Subcutaneous adipose tissue (tissue), 4 donors: Measurements from ENCODE around the gene AFAP1L2. TPM values are rescaled to one million over a fixed set of nuclear protein-coding genes. Genes with fewer than 3 reads are reported as not detected.

Experiments
- total RNA-seq, 4 donors: library from RNA; depleted of rRNA; stranded (reverse); fragments of >200 nt; gene quantifications; one replicate each; pipeline ENCODE4 v1.1.0, GENCODE V29; 2016
- TF ChIP-seq, protein P1 (sequence below): fragments of 450-650 bp; IDR thresholded peaks from one replicate; pipeline ENCODE4 v1.5.1; 2016; ENCODE audit warnings: low read depth, mild to moderate bottlenecking, control low read depth, antibody characterized with exemption, moderate library complexity

AFAP1L2 gene
- total RNA-seq, 4 donors from 2014 or later: 2.7 to 11.3 (median 4.8) TPM

DNA sequence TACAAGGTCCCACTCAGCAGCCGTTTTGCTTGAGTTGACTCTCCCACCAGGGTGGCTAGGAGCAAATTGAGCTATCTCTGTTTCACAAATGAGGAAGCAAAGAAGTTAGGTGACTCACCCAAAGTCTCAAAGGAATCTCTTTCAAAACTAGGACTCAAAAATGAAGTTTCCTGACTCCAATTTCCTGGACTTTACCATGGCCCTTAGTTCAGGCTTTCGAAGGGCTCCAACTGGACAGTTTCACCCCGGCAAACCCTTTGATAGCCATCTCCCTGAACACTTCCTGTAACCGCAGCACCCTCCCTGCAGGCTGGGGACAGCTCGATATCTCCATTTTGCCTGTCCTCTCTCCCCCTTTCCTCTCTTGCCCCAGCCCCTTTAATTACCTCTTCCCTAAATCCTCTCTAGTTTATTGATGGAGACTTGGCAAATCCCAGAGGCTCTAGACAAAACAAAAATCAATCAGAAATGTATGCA lies 4.7 kb upstream of the AFAP1L2 start:
- TF ChIP-seq, protein P1, sequence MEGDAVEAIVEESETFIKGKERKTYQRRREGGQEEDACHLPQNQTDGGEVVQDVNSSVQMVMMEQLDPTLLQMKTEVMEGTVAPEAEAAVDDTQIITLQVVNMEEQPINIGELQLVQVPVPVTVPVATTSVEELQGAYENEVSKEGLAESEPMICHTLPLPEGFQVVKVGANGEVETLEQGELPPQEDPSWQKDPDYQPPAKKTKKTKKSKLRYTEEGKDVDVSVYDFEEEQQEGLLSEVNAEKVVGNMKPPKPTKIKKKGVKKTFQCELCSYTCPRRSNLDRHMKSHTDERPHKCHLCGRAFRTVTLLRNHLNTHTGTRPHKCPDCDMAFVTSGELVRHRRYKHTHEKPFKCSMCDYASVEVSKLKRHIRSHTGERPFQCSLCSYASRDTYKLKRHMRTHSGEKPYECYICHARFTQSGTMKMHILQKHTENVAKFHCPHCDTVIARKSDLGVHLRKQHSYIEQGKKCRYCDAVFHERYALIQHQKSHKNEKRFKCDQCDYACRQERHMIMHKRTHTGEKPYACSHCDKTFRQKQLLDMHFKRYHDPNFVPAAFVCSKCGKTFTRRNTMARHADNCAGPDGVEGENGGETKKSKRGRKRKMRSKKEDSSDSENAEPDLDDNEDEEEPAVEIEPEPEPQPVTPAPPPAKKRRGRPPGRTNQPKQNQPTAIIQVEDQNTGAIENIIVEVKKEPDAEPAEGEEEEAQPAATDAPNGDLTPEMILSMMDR: no peak

DNA sequence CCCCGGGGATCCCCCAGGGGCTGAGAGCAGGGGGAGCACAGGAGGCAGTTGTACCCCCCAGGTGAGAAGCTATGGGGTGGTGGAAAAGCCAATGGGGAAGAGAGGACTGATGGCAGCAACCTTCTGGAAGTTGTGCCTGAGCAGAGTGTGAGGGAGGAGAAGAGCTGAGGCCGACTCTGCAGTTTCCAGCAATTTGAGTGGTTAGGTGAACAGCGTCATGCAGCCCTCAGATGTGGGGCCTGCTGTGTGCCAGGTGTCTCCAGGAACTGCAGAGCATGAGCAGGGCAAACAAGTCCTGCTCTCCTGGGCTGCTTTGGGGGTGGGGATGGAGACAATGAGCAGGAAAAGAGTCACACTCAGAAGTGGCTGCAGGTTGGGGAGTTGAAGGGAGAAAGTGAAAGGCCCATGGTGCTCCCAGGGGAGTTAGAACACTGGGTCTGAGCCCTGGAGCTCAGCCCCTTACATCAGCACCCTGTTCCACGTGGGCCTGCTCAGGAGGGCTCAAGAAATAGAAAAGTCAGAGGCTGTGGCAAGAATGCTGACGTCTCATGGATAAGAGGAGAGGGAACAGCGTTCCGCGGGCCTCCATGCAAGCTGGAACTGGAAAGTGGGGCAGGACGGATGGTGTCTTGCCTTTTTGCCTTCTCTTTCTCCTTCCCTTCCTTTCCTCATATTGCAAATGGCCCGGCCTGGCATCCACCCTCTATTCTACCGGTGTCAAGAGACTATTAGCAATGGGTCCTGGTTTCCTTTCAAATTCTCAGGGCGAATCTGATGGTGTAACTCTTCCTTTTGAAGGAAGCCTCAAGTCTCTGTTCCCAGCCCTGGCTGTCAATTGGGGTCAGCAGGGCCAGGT lies 4.0 kb upstream of the AFAP1L2 start:
- TF ChIP-seq, protein P1: no peak

DNA sequence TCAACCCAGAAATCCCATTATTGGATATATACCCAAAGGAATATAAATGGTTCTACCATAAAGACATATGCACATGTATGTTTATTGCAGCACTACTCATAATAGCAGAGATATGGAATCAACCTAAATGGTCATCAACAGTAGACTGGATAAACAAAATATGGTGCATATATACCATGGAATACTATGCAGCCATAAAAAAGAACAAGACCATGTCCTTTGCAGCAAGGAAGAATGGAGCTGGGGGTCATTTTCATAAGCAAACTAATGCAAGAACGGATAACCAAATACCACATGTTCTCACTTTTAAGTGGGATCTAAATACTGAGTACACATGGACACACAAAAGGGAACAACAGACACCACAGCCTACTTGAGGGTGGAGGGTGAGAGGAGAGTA lies 2.2 kb upstream of the AFAP1L2 start:
- TF ChIP-seq, protein P1: no peak

DNA sequence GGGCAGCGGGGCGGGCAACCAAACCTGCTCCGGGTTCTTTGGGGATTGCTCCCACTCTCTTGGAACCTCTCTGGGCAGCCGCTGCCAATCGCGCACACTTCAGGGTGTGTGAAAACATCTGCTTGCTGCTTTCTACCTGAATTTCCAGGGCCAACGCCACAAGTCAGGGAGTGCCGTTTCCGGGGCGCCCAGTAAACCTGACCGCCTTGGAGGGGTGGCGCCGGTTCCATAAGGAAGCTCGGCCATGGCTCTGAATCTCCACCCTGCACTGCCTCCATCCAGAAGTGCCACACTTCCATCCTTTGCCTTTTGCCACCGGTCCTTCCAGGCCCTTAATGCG lies 679 bp upstream of the AFAP1L2 start:
- TF ChIP-seq, protein P1: no peak

DNA sequence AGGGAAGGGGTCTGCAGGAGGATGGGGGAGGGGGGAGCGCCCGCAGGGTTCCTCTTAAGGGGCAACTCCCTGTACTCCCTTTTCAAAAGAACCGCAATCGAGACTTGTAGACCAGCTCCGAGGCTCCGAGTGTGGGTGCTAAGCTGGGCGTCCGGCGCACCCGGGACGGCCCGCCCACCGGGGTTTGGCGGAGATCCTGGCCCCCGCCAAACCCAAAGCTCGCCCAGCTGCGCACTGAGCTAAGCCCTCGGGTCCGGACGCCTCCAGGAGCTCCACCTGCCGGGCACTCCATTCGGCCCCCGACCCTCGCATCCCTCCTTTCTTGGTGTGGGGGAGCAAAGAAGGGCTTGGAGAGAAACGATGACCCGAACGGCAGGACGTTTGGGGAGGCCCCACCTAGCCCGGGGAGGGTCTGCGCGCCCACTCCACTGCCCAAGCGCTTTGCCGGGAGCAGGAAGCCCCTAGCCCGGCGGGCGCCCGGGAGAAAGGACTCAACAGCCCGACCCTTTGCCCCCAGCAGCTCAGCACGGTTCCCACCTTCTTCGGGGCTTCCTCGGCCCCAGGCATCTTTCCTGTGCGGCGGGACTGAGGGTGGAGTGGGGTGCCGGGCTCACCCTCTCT lies 651 bp downstream of the AFAP1L2 start:
- TF ChIP-seq, protein P1: no peak

DNA sequence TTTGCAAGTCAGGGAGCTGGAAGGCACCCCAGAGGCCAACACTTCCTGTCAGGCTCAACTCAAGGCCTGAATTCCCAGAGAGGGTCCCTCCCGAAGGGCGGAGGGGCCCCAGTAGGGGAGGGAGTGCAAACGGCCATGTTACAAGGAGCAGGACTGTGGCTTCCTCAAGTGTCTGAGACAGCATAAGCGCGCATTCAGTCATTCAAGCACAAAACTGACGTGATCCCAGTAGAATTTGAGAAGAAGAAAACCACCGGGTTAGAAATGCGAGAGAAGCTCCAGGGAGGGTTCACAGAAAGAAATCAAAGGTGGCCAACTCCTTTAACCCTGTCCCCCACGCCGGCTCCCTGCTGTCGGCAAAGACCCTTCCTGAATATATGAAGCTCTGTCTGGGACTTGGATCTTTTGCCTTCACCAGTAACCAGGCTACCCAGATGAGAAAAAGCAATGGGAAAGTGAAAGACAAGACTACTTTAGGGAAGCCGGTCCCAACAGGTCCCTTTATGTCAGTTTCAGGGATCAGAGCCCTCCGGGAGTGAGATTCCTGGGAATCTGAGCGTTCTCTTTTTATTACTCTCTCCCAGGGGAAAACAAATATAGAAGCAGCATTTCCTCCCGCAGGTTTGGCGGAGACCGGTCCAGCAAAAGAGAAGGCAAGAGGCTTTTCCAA lies 1.3 kb downstream of the AFAP1L2 start:
- TF ChIP-seq, protein P1: no peak

DNA sequence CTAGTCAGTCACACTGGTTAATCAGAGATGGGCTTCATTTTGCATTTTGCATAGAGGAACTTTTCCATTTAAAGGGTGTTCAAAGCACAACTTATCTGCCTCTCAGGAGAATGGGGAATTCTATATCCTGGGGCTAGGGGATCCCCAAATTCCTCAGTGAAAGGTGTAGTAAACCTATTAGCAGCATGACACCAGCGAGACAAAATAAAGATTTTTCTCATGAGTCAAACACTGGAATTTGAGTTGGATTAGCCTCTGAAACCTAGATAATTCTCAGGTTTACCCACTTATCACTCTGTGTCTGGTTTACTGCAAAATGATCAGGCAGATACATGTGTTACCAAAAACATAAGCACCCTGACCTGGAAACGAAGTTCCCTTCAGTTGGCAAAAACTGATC lies 2.1 kb downstream of the AFAP1L2 start:
- TF ChIP-seq, protein P1: no peak
